HCT116 (cell line): ENCODE results near the gene TM9SF2. TPM values are rescaled to one million over a fixed set of nuclear protein-coding genes. Genes with fewer than 3 reads are reported as not detected.

Experiments
- ATAC-seq: fragments of 200-7000 bp; cut with Tn5 transposase; 2 replicates; pipeline ENCODE4 v1.9.1; 2020; ENCODE audit warnings: mild to moderate bottlenecking, moderate library complexity
- BruUV-seq: library from RNA; stranded (reverse); fragments of 400-500 nt; replicated peaks from 2 replicates; lab custom pipeline; 2021; lab: Mats Ljungman, UMichigan
- CTCF ChIA-PET: fragments of 300-600 bp; sonication (Branson Sonifier 250); formaldehyde crosslinking; loops from one replicate; lab custom pipeline; 2021; ENCODE audit warnings: antibody characterized with exemption; lab: Charles Lee
- POLR2A ChIA-PET: fragments of 300-600, 350-600 bp; sonication (Branson Sonifier 250); formaldehyde crosslinking; loops from one replicate; lab custom pipeline; 2021; ENCODE audit warnings: antibody characterized with exemption; lab: Charles Lee
- RAD21 ChIA-PET, 2 experiments: fragments of 300-600 bp; sonication (Branson Sonifier 250); formaldehyde crosslinking; loops; one replicate each; lab custom pipeline; 2023; ENCODE audit warnings: low total read pairs in 2 of 2; ENCODE audit not compliant: uncharacterized antibody in 2 of 2, unreplicated experiment in 2 of 2, low non-redundant PET in 1 of 2; lab: Charles Lee
- DNase-seq: peaks from one replicate; pipeline ENCODE4 v3.0.0-alpha.2; 2010; ENCODE audit warnings: low read depth, low spot score
- H2AFZ ChIP-seq: fragments of 200-600 bp; shearing (Covaris generic), sonication (generic); 2 replicates; pipeline ENCODE4 v1.6.1; 2017; ENCODE audit warnings: low read depth, mixed run types, mixed read lengths, antibody characterized with exemption, low read length; ENCODE audit not compliant: poor library complexity, severe bottlenecking
- H3K27ac ChIP-seq: 2 replicates; pipeline ENCODE4 v1.5.1; 2012; ENCODE audit warnings: low read depth, low read length
- H3K27me3 ChIP-seq: fragments of 200-600 bp; sonication (generic); 2 replicates; pipeline ENCODE4 v1.6.1; 2016; ENCODE audit warnings: mixed run types, low read length, mixed read lengths; ENCODE audit not compliant: insufficient read depth
- H3K36me3 ChIP-seq, 2 experiments: fragments of 200-500 bp in 1 of 2; fragments of 200-600 bp in 1 of 2; sonication (Bioruptor generic) in 1 of 2; sonication (generic) in 1 of 2; 2 replicates each; pipeline versions ENCODE4 v1.5.1 to v1.6.1; 2014 to 2016; ENCODE audit warnings: low read length in 2 of 2, inconsistent platforms in 1 of 2, mixed read lengths in 1 of 2, mixed run types in 1 of 2; ENCODE audit not compliant: insufficient read depth in 2 of 2, control insufficient read depth in 1 of 2
- H3K4me1 ChIP-seq, 2 experiments: fragments of 200-600 bp in 1 of 2; sonication (generic) in 1 of 2; 2 replicates each; pipeline versions ENCODE4 v1.5.1 to v1.6.1; 2012 to 2017; ENCODE audit warnings: low read length in 2 of 2, inconsistent platforms in 1 of 2, mild to moderate bottlenecking in 1 of 2, mixed read lengths in 1 of 2, mixed run types in 1 of 2, moderate library complexity in 1 of 2; ENCODE audit not compliant: insufficient read depth in 2 of 2, control insufficient read depth in 1 of 2
- H3K4me2 ChIP-seq: fragments of 200-600 bp; sonication (generic); 2 replicates; pipeline ENCODE4 v1.6.1; 2017; ENCODE audit warnings: mixed run types, low read length, mixed read lengths
- H3K4me3 ChIP-seq, 2 experiments: fragments of 200-600 bp in 1 of 2; sonication (generic) in 1 of 2; replicated peaks in 1 of 2; 2 replicates each; pipeline ENCODE4 v1.5.1; 2011 to 2016; ENCODE audit warnings: low read length in 2 of 2, control low read depth in 1 of 2, low read depth in 1 of 2, mild to moderate bottlenecking in 1 of 2, mixed read lengths in 1 of 2, mixed run types in 1 of 2
- H3K79me2 ChIP-seq: fragments of 200-600 bp; sonication (generic); 2 replicates; pipeline ENCODE4 v1.6.1; 2017; ENCODE audit warnings: mild to moderate bottlenecking, mixed run types, low read length, moderate library complexity, mixed read lengths; ENCODE audit not compliant: insufficient read depth
- H3K9ac ChIP-seq: fragments of 200-600 bp; sonication (generic); 2 replicates; pipeline ENCODE4 v1.6.1; 2016; ENCODE audit warnings: low read length, mixed read lengths
- H3K9me2 ChIP-seq: fragments of 200-600 bp; sonication (generic), shearing (Covaris generic); 2 replicates; pipeline ENCODE4 v1.6.1; 2017; ENCODE audit warnings: mixed run types, mild to moderate bottlenecking, moderate library complexity; ENCODE audit not compliant: insufficient read depth
- H3K9me3 ChIP-seq, 2 experiments: fragments of 200-500 bp in 1 of 2; fragments of 200-600 bp in 1 of 2; sonication (Bioruptor generic) in 1 of 2; sonication (generic) in 1 of 2; 2 replicates each; pipeline ENCODE4 v1.6.1; 2014 to 2017; ENCODE audit warnings: low read length in 2 of 2, mixed read lengths in 2 of 2, inconsistent platforms in 1 of 2, low read depth in 1 of 2, mild to moderate bottlenecking in 1 of 2, mixed run types in 1 of 2, moderate library complexity in 1 of 2; ENCODE audit not compliant: control insufficient read depth in 1 of 2, insufficient read depth in 1 of 2
- H4K20me1 ChIP-seq: fragments of 200-600 bp; sonication (generic), shearing (Covaris generic); 2 replicates; pipeline ENCODE4 v1.6.1; 2017; ENCODE audit warnings: mixed run types, mild to moderate bottlenecking, moderate library complexity; ENCODE audit not compliant: insufficient read depth
- CBX3 ChIP-seq: IDR thresholded peaks from 2 replicates; pipeline ENCODE4 v1.6.1; 2012; ENCODE audit warnings: low read depth
- CTCF ChIP-seq, 3 experiments: fragments of 200-600 bp in 1 of 3; sonication (generic) in 1 of 3; IDR thresholded peaks in 2 of 3; conservative IDR thresholded peaks in 1 of 3; 2 replicates each; pipeline ENCODE4 v1.5.1; 2012 to 2017; ENCODE audit warnings: low read depth in 2 of 3, low read length in 2 of 3, antibody characterized with exemption in 1 of 3, borderline replicate concordance in 1 of 3, control low read depth in 1 of 3, mild to moderate bottlenecking in 1 of 3, mixed read lengths in 1 of 3, mixed run types in 1 of 3, moderate library complexity in 1 of 3; ENCODE audit not compliant: insufficient read depth in 1 of 3
- ELF1 ChIP-seq: IDR thresholded peaks from 2 replicates; pipeline ENCODE4 v1.6.1; 2012; ENCODE audit warnings: low read depth, borderline replicate concordance
- EZH2 ChIP-seq: fragments of 200-600 bp; sonication (generic); IDR thresholded peaks from 2 replicates; pipeline ENCODE4 v1.6.1; 2017; ENCODE audit warnings: antibody characterized with exemption, mixed run types
- JUND ChIP-seq: IDR thresholded peaks from 2 replicates; pipeline ENCODE4 v1.6.1; 2012
- POLR2A ChIP-seq: IDR thresholded peaks from 2 replicates; pipeline ENCODE4 v1.7.0; 2011; ENCODE audit warnings: borderline replicate concordance; ENCODE audit not compliant: insufficient read depth, insufficient read length; ENCODE audit errors: extremely low read depth
- POLR2AphosphoS5 ChIP-seq: IDR thresholded peaks from 2 replicates; pipeline ENCODE4 v1.6.1; 2011; ENCODE audit warnings: mild to moderate bottlenecking, low read depth, low read length, moderate library complexity
- RAD21 ChIP-seq: IDR thresholded peaks from 2 replicates; pipeline ENCODE4 v1.6.1; 2012; ENCODE audit warnings: low read depth, mild to moderate bottlenecking
- SP1 ChIP-seq: IDR thresholded peaks from 2 replicates; pipeline ENCODE4 v1.6.1; 2012; ENCODE audit warnings: low read depth
- SRF ChIP-seq: IDR thresholded peaks from 2 replicates; pipeline ENCODE4 v1.6.1; 2012; ENCODE audit warnings: low read depth
- ZBTB33 ChIP-seq: IDR thresholded peaks from 2 replicates; pipeline ENCODE4 v1.6.1; 2011; ENCODE audit warnings: mild to moderate bottlenecking, low read length, moderate library complexity; ENCODE audit not compliant: insufficient replicate concordance; ENCODE audit errors: extremely low read depth
- ZFX ChIP-seq: fragments of 450-650 bp; IDR thresholded peaks from 2 replicates; pipeline ENCODE4 v1.6.1; 2017
- ZNF274 ChIP-seq: fragments of 200-500 bp; sonication (Bioruptor generic); IDR thresholded peaks from 2 replicates; pipeline ENCODE4 v1.6.1; 2014; ENCODE audit warnings: mild to moderate bottlenecking, low read depth, low read length, inconsistent platforms
- intact Hi-C: fragments of 100-400 bp; cut with micrococcal nuclease; formaldehyde crosslinking; loops from 2 replicates; pipeline ENCODE4 v1.10.0; 2022
- total RNA-seq: library from RNA; stranded (reverse); gene quantifications from one replicate; pipeline ENCODE4 v1.2.1, GENCODE V29; 2021; ENCODE audit not compliant: unreplicated experiment

Gene TM9SF2
- total RNA-seq, 1 experiment from 2014 or later: 77.8 TPM

- no peak for TF ChIP-seq CTCF (IDR thresholded peaks at IDR 0.05 in 2 of 3, conservative IDR thresholded peaks at IDR 0.05 in 1 of 3; ENCODE audit: borderline replicate concordance in 1 of 3, insufficient read depth in 1 of 3, low read depth in 2 of 3, low read length in 2 of 3)
- no peak for TF ChIP-seq EZH2
- no peak for TF ChIP-seq ZNF274
- TF ChIP-seq JUND: no peak
- no peak for TF ChIP-seq SRF
- TF ChIP-seq POLR2AphosphoS5: no peak
- H3K9me3 ChIP-seq: peaks cover 0 to 8% of the 10 kb centered on the region in 2 experiments; a peak in 2 of 4 replicates
These were observed 8.2 kb downstream of the TM9SF2 start for GRCh38 chr13:99509479-99509878.

GRCh38 chr13:99514801-99515200 is 13.5 kb downstream of the TM9SF2 start:
- H3K36me3 ChIP-seq: peaks cover 3 to 6% of the 10 kb centered on the region in 2 experiments; a peak in 2 of 4 replicates
- H4K20me1 ChIP-seq: 0 out of 2 replicates have a peak, but pooled peaks cover 4% of the 10 kb centered on the region
- H3K9ac ChIP-seq: no peak overlapping the region
- no peak overlapping the region for H2AFZ ChIP-seq
- H3K27ac ChIP-seq: no peak overlapping the region
- ChIA-PET CTCF (no interaction called here), POLR2A (interaction anchor here (0.6 kb wide), 1 partner anchor 59 kb away, joined by 4 read pairs; no protein-coding TSS in a partner anchor), RAD21 (no interaction called here)
- no peaks in the 10 kb centered on the region for H3K9me3 ChIP-seq
- BruUV-seq: no TSS peak
- intact Hi-C loops: no loop called here
- H3K27me3 ChIP-seq: no peaks in the 10 kb centered on the region
- H3K9me2 ChIP-seq: no peaks in the 10 kb centered on the region
- DNase-seq (no peak), ATAC-seq (no peak)
- peaks cover 82% of the 10 kb centered on the region for H3K79me2 ChIP-seq
- H3K4me1 ChIP-seq: no peaks in the 10 kb centered on the region
- no peak overlapping the region for H3K4me2 ChIP-seq
- no peak overlapping the region for H3K4me3 ChIP-seq
- TF ChIP-seq RAD21: no peak
- TF ChIP-seq ZBTB33: no peak
- no peak for TF ChIP-seq CBX3
- no peak for TF ChIP-seq SP1
- no peak for TF ChIP-seq ELF1
- TF ChIP-seq ZNF274: no peak
- TF ChIP-seq ZFX: no peak
- no peak for TF ChIP-seq EZH2
- TF ChIP-seq POLR2A: no peak
- no peak for TF ChIP-seq CTCF (IDR thresholded peaks at IDR 0.05 in 2 of 3, conservative IDR thresholded peaks at IDR 0.05 in 1 of 3; ENCODE audit: borderline replicate concordance in 1 of 3, insufficient read depth in 1 of 3, low read depth in 2 of 3, low read length in 2 of 3)
- TF ChIP-seq SRF: no peak

More at GRCh38 chr13:99509479-99509878, 8.2 kb downstream of the TM9SF2 start:
- no peaks in the 10 kb centered on the region for H3K27me3 ChIP-seq
- ATAC-seq (no peak), DNase-seq (no peak)
- no peak overlapping the region for H2AFZ ChIP-seq
- BruUV-seq: no TSS peak
- H3K9ac ChIP-seq: no peak overlapping the region
- ChIA-PET RAD21 (no interaction called here), CTCF (interaction anchor here (0.6 kb wide), 1 partner anchor 23 kb away, joined by 3 read pairs; no protein-coding TSS in a partner anchor), POLR2A (interaction anchor here (1.6 kb wide), 1 partner anchor 10 kb away, joined by 4 read pairs; no protein-coding TSS in a partner anchor)
- no peak overlapping the region for H3K4me2 ChIP-seq
- H3K4me3 ChIP-seq: no peak overlapping the region
- H3K27ac ChIP-seq: no peak overlapping the region
- H3K4me1 ChIP-seq: peaks cover 12 to 18% of the 10 kb centered on the region in 2 experiments
- H3K79me2 ChIP-seq: peaks cover 100% of the 10 kb centered on the region
- intact Hi-C loops: no loop called here
- peaks cover 0 to 22% of the 10 kb centered on the region in 2 experiments; a peak in 2 of 4 replicates for H3K36me3 ChIP-seq
- no peaks in the 10 kb centered on the region for H3K9me2 ChIP-seq
- H4K20me1 ChIP-seq: peaks cover 11% of the 10 kb centered on the region; the same call in 1 of the 2 replicates
